ENCODE results near the gene RPTOR.

DNA sequence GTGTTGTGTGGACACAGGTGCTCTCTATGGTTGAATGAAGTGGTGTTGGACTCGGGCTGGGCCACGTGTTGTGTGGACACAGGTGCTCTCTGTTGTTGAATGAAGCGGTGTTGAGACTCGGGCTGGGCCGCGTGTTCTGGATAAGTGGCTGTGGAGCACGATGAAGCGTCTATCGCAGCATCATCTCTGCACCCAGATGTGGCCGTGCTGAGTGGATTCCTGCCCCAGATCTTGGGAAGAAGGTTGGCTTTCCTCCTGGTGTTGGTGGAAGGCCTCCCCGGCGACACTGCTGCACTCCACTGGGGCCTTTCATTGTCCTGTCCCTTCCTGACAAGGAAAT lies 69.1 kb downstream of the RPTOR start:
- TF ChIP-seq, protein P1, sequence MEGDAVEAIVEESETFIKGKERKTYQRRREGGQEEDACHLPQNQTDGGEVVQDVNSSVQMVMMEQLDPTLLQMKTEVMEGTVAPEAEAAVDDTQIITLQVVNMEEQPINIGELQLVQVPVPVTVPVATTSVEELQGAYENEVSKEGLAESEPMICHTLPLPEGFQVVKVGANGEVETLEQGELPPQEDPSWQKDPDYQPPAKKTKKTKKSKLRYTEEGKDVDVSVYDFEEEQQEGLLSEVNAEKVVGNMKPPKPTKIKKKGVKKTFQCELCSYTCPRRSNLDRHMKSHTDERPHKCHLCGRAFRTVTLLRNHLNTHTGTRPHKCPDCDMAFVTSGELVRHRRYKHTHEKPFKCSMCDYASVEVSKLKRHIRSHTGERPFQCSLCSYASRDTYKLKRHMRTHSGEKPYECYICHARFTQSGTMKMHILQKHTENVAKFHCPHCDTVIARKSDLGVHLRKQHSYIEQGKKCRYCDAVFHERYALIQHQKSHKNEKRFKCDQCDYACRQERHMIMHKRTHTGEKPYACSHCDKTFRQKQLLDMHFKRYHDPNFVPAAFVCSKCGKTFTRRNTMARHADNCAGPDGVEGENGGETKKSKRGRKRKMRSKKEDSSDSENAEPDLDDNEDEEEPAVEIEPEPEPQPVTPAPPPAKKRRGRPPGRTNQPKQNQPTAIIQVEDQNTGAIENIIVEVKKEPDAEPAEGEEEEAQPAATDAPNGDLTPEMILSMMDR (IDR thresholded peaks at IDR 0.05): no peak
- TF ChIP-seq SMC3 (IDR thresholded peaks at IDR 0.05; ENCODE audit: low read depth, low read length): no peak
